LNCaP clone FGC (cell line): ENCODE results near the gene IGFALS.

Source experiments
- DNase-seq: peaks from one replicate; pipeline ENCODE4 v3.0.0-alpha.2; 2011; ENCODE audit warnings: low read depth
- H3K4me3 ChIP-seq: 2 replicates; pipeline ENCODE4 v1.5.1; 2011; ENCODE audit warnings: mild to moderate bottlenecking, low read depth, low read length, control low read depth
- CTCF ChIP-seq: IDR thresholded peaks from 2 replicates; pipeline ENCODE4 v1.5.1; 2012; ENCODE audit warnings: mild to moderate bottlenecking; ENCODE audit not compliant: control insufficient read depth, insufficient read depth; ENCODE audit errors: extremely low read depth

Gene IGFALS

GRCh38 chr16:1768767-1769401 lies 24.6 kb downstream of the IGFALS start:
- no peak for DNase-seq
- no peak overlapping the region for H3K4me3 ChIP-seq
- no peak for TF ChIP-seq CTCF

GRCh38 chr16:1768061-1768766 lies 25.3 kb downstream of the IGFALS start:
- no peak for DNase-seq
- H3K4me3 ChIP-seq = no peak overlapping the region

GRCh38 chr16:1767116-1767994 lies 26.1 kb downstream of the IGFALS start:
- no peak for TF ChIP-seq CTCF
- no peak for DNase-seq
- no peak overlapping the region for H3K4me3 ChIP-seq

More at GRCh38 chr16:1768061-1768766, 25.3 kb downstream of the IGFALS start:
- no peak for TF ChIP-seq CTCF

- DNase-seq = no peak
- no peak for TF ChIP-seq CTCF
- no peak overlapping the region for H3K4me3 ChIP-seq
Observed at GRCh38 chr16:1766701-1767100, 26.8 kb downstream of the IGFALS start.

- no peak for TF ChIP-seq CTCF
- no peak for DNase-seq
- H3K4me3 ChIP-seq = no peak overlapping the region
Observed at GRCh38 chr16:1766231-1766630, 27.3 kb downstream of the IGFALS start.

GRCh38 chr16:1765826-1766225 lies 27.7 kb downstream of the IGFALS start:
- DNase-seq = no peak
- no peak overlapping the region for H3K4me3 ChIP-seq
- no peak for TF ChIP-seq CTCF
